HepG2 (cell line): Measurements from ENCODE around the gene EVC.

Experiments used
- GABPA ChIP-seq, 2 experiments: IDR thresholded peaks; 2 replicates each; pipeline ENCODE4 v1.6.1; 2011 to 2016; ENCODE audit warnings: low read depth in 2 of 2, low read length in 1 of 2, missing biosample characterization in 1 of 2, missing genetic modification characterization in 1 of 2
- RNF2 ChIP-seq: fragments of 450-650 bp; conservative IDR thresholded peaks from 2 replicates; pipeline ENCODE4 v1.6.1; 2016; ENCODE audit warnings: low read depth
- SAFB2 ChIP-seq: sonication (generic); formaldehyde crosslinking; IDR thresholded peaks from 2 replicates; pipeline ENCODE4 v1.5.1; 2020; ENCODE audit warnings: missing genetic modification reagents, low read depth, mild to moderate bottlenecking, borderline replicate concordance
- USF2 ChIP-seq, 2 experiments: sonication (generic) in 1 of 2; formaldehyde crosslinking in 1 of 2; IDR thresholded peaks; 2 replicates each; pipeline versions ENCODE4 v1.5.1 to v1.6.1; 2011 to 2020; ENCODE audit warnings: borderline replicate concordance in 1 of 2, low read depth in 1 of 2, low read length in 1 of 2, mild to moderate bottlenecking in 1 of 2, missing genetic modification reagents in 1 of 2, moderate library complexity in 1 of 2

GRCh38 chr4:5718411-5718810 is 7.4 kb downstream of the EVC start:
- TF ChIP-seq RNF2, result no peak
- TF ChIP-seq SAFB2 (CRISPR knock-in tag), result no peak
- TF ChIP-seq GABPA (IDR thresholded peaks at IDR 0.05; ENCODE audit: low read depth, low read length), result no peak
- TF ChIP-seq GABPA (CRISPR knock-in tag; IDR thresholded peaks at IDR 0.05; ENCODE audit: low read depth), result no peak
- TF ChIP-seq USF2 (IDR thresholded peaks at IDR 0.05; ENCODE audit: low read depth, low read length), result no peak
- no peak for TF ChIP-seq USF2 (CRISPR knock-in tag; IDR thresholded peaks at IDR 0.05; ENCODE audit: borderline replicate concordance)
